Measurements from ENCODE around the gene FIG4. TPM values are rescaled to one million over a fixed set of nuclear protein-coding genes. Genes with fewer than 3 reads are reported as not detected.

The FIG4 gene
- total RNA-seq, 2 donors from 2014 or later, result 20.8 to 22.6 TPM

- no peaks in the 10 kb centered on the region for H3K4me1 ChIP-seq (ENCODE audit: control insufficient read depth, insufficient read depth, low read length)
- H3K4me1 Mint-ChIP-seq, result peaks cover 23% of the 10 kb centered on the region
- no peak overlapping the region for H3K27ac Mint-ChIP-seq
- H3K36me3 Mint-ChIP-seq (ENCODE audit: low read depth), result peaks cover 7% of the 10 kb centered on the region
- WGBS, 2 experiments (ENCODE audit: insufficient coverage in 1 of 2, insufficient read length in 1 of 2), result 93% methylated on average over 4 of the region's 4 CpGs; no CpG with 5 or more reads in 1 of the 2 experiments
- DNase-seq, result no peak
- H3K27ac ChIP-seq (ENCODE audit: low read depth, low read length), result no peak overlapping the region
- TF ChIP-seq, protein P1, sequence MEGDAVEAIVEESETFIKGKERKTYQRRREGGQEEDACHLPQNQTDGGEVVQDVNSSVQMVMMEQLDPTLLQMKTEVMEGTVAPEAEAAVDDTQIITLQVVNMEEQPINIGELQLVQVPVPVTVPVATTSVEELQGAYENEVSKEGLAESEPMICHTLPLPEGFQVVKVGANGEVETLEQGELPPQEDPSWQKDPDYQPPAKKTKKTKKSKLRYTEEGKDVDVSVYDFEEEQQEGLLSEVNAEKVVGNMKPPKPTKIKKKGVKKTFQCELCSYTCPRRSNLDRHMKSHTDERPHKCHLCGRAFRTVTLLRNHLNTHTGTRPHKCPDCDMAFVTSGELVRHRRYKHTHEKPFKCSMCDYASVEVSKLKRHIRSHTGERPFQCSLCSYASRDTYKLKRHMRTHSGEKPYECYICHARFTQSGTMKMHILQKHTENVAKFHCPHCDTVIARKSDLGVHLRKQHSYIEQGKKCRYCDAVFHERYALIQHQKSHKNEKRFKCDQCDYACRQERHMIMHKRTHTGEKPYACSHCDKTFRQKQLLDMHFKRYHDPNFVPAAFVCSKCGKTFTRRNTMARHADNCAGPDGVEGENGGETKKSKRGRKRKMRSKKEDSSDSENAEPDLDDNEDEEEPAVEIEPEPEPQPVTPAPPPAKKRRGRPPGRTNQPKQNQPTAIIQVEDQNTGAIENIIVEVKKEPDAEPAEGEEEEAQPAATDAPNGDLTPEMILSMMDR (conservative IDR thresholded peaks at IDR 0.05), result no peak
- no peak overlapping the region for H3K4me3 Mint-ChIP-seq
- H3K27me3 Mint-ChIP-seq (ENCODE audit: insufficient read depth), result no peaks in the 10 kb centered on the region
- peaks cover 4% of the 10 kb centered on the region for H3K9me3 Mint-ChIP-seq
- no peak overlapping the region for H3K9ac ChIP-seq (ENCODE audit: extremely low read depth, low read length, poor library complexity, severe bottlenecking)
- peaks cover 4% of the 10 kb centered on the region for H3K9me3 ChIP-seq (ENCODE audit: control insufficient read depth, low read length)
- peaks cover 1% of the 10 kb centered on the region for H3K36me3 ChIP-seq (ENCODE audit: control insufficient read depth, insufficient read depth, low read length)
- no peaks in the 10 kb centered on the region for H3K27me3 ChIP-seq (ENCODE audit: control insufficient read depth, insufficient read depth, low read length, poor library complexity, severe bottlenecking)
- H3K4me3 ChIP-seq (ENCODE audit: low read length), result no peak overlapping the region
These were observed 10.1 kb downstream of the FIG4 start for GRCh38 chr6:109701221-109701620.

- DNase-seq, result no peak
- Histone ChIP-seq H3K4me3 (ENCODE audit: low read length) (no peak overlapping the region), H3K27ac (ENCODE audit: low read depth, low read length) (no peak overlapping the region), H3K9me3 (ENCODE audit: control insufficient read depth, low read length) (no peaks in the 10 kb centered on the region), H3K9ac (ENCODE audit: extremely low read depth, low read length, poor library complexity, severe bottlenecking) (no peak overlapping the region), H3K27me3 (ENCODE audit: control insufficient read depth, insufficient read depth, low read length, poor library complexity, severe bottlenecking) (no peaks in the 10 kb centered on the region), H3K4me1 (ENCODE audit: control insufficient read depth, insufficient read depth, low read length) (no peaks in the 10 kb centered on the region), H3K36me3 (ENCODE audit: control insufficient read depth, insufficient read depth, low read length) (no peaks in the 10 kb centered on the region)
- Mint-ChIP-seq H3K4me3 (no peak overlapping the region), H3K36me3 (ENCODE audit: low read depth) (peaks cover 2% of the 10 kb centered on the region), H3K27me3 (ENCODE audit: insufficient read depth) (no peaks in the 10 kb centered on the region), H3K27ac (no peak overlapping the region), H3K9me3 (no peaks in the 10 kb centered on the region), H3K4me1 (peaks cover 27% of the 10 kb centered on the region)
- WGBS, 2 experiments (ENCODE audit: insufficient coverage in 1 of 2, insufficient read length in 1 of 2), result 88 to 97% methylated on average over 1 to 2 of the region's 2 CpGs
- TF ChIP-seq, protein P1 (conservative IDR thresholded peaks at IDR 0.05), result no peak
These were observed 10.7 kb downstream of the FIG4 start for GRCh38 chr6:109701774-109702173.

GRCh38 chr6:109702791-109703190 lies 11.7 kb downstream of the FIG4 start:
- TF ChIP-seq, protein P1 (conservative IDR thresholded peaks at IDR 0.05), result no peak
- no peak for DNase-seq
- Mint-ChIP-seq H3K9me3 (peaks cover 2% of the 10 kb centered on the region), H3K4me1 (peaks cover 28% of the 10 kb centered on the region), H3K27ac (no peak overlapping the region), H3K36me3 (ENCODE audit: low read depth) (peaks cover 5% of the 10 kb centered on the region), H3K4me3 (no peak overlapping the region), H3K27me3 (ENCODE audit: insufficient read depth) (no peaks in the 10 kb centered on the region)
- H3K4me3 ChIP-seq (ENCODE audit: low read length), result no peak overlapping the region
- no peaks in the 10 kb centered on the region for H3K4me1 ChIP-seq (ENCODE audit: control insufficient read depth, insufficient read depth, low read length)
- no peaks in the 10 kb centered on the region for H3K9me3 ChIP-seq (ENCODE audit: control insufficient read depth, low read length)
- H3K36me3 ChIP-seq (ENCODE audit: control insufficient read depth, insufficient read depth, low read length), result no peaks in the 10 kb centered on the region
- no peak overlapping the region for H3K9ac ChIP-seq (ENCODE audit: extremely low read depth, low read length, poor library complexity, severe bottlenecking)
- H3K27ac ChIP-seq (ENCODE audit: low read depth, low read length), result no peak overlapping the region
- H3K27me3 ChIP-seq (ENCODE audit: control insufficient read depth, insufficient read depth, low read length, poor library complexity, severe bottlenecking), result no peaks in the 10 kb centered on the region
- 83 to 100% methylated on average over 1 to 4 of the region's 4 CpGs for WGBS, 2 experiments (ENCODE audit: insufficient coverage in 1 of 2, insufficient read length in 1 of 2)

Measured in endodermal cell (in vitro differentiated cells).